ENCODE data around the gene ITIH1. TPM values are rescaled to one million over a fixed set of nuclear protein-coding genes. Genes with fewer than 3 reads are reported as not detected.

Gene ITIH1
- polyA plus RNA-seq, 1 experiment, result not detected

- no peak overlapping the region for H3K4me3 ChIP-seq (ENCODE audit: low read depth, low read length)
- peaks cover 16% of the 10 kb centered on the region for H3K27me3 ChIP-seq (ENCODE audit: control insufficient read depth, insufficient read depth, low read length)
- no peaks in the 10 kb centered on the region for H3K36me3 ChIP-seq (ENCODE audit: control insufficient read depth, insufficient read depth, low read length)
- POLR2A ChIA-PET, result interaction anchor here (0.6 kb wide), 1 partner anchor 47 kb away, joined by 3 read pairs; no protein-coding TSS in a partner anchor
- CTCF ChIA-PET, result interaction anchor here (1.3 kb wide), 1 partner anchor 9 kb away, joined by 3 read pairs; no protein-coding TSS in a partner anchor
- TF ChIP-seq CTCF (IDR thresholded peaks at IDR 0.05; ENCODE audit: insufficient read depth, low read depth, low read length), result no peak
- DNase-seq (ENCODE audit: low read depth), result no peak
Observed at GRCh38 chr3:52784931-52785590, 7.7 kb downstream of the ITIH1 start.

GRCh38 chr3:52786330-52787215 is 9.2 kb downstream of the ITIH1 start:
- no peak overlapping the region for H3K4me3 ChIP-seq (ENCODE audit: low read depth, low read length)
- no peaks in the 10 kb centered on the region for H3K36me3 ChIP-seq (ENCODE audit: control insufficient read depth, insufficient read depth, low read length)
- no peak for TF ChIP-seq CTCF (IDR thresholded peaks at IDR 0.05; ENCODE audit: insufficient read depth, low read depth, low read length)
- H3K27me3 ChIP-seq (ENCODE audit: control insufficient read depth, insufficient read depth, low read length), result peaks cover 12% of the 10 kb centered on the region
- ChIA-PET CTCF (interaction anchor here (0.9 to 1.3 kb wide), 2 partner anchors 11 to 36 kb away, joined by 3 read pairs; no protein-coding TSS in a partner anchor), POLR2A (no interaction called here)
- DNase-seq (ENCODE audit: low read depth), result no peak

- ChIA-PET CTCF (interaction anchor here (0.9 to 1.4 kb wide), 3 partner anchors 12 to 36 kb away, joined by 3 to 4 read pairs (median 3); no protein-coding TSS in a partner anchor), POLR2A (no interaction called here)
- no peak for TF ChIP-seq CTCF (IDR thresholded peaks at IDR 0.05; ENCODE audit: insufficient read depth, low read depth, low read length)
- no peak for DNase-seq (ENCODE audit: low read depth)
- Histone ChIP-seq H3K27me3 (ENCODE audit: control insufficient read depth, insufficient read depth, low read length) (peaks cover 10% of the 10 kb centered on the region), H3K4me3 (ENCODE audit: low read depth, low read length) (no peak overlapping the region), H3K36me3 (ENCODE audit: control insufficient read depth, insufficient read depth, low read length) (no peaks in the 10 kb centered on the region)
Observed at GRCh38 chr3:52787246-52787645, 9.8 kb downstream of the ITIH1 start.

- Histone ChIP-seq H3K27me3 (ENCODE audit: control insufficient read depth, insufficient read depth, low read length) (peaks cover 5% of the 10 kb centered on the region), H3K4me3 (ENCODE audit: low read depth, low read length) (no peak overlapping the region), H3K36me3 (ENCODE audit: control insufficient read depth, insufficient read depth, low read length) (no peaks in the 10 kb centered on the region)
- TF ChIP-seq CTCF (IDR thresholded peaks at IDR 0.05; ENCODE audit: insufficient read depth, low read depth, low read length), result no peak
- DNase-seq (ENCODE audit: low read depth), result no peak
- ChIA-PET POLR2A (no interaction called here), CTCF (interaction anchor here (0.9 to 1.4 kb wide), 3 partner anchors 11 to 35 kb away, joined by 3 to 4 read pairs (median 3); no protein-coding TSS in a partner anchor)
Observed at GRCh38 chr3:52787672-52788625, 10.6 kb downstream of the ITIH1 start.
